Measurements from ENCODE around the gene DSCAM. TPM values are rescaled to one million over a fixed set of nuclear protein-coding genes. Genes with fewer than 3 reads are reported as not detected.

Gene DSCAM
- total RNA-seq, 1 experiment from 2014 or later = not detected

- DNase-seq (ENCODE audit: low read depth) = no peak
These were observed 236.6 kb downstream of the DSCAM start for GRCh38 chr21:40610345-40610744.

- no peak for DNase-seq (ENCODE audit: low read depth)
These were observed 240.6 kb downstream of the DSCAM start for GRCh38 chr21:40606341-40606740.

- no peak for DNase-seq (ENCODE audit: low read depth)
These were observed 241.9 kb downstream of the DSCAM start for GRCh38 chr21:40605094-40605493.

GRCh38 chr21:40603774-40604173, 243.2 kb downstream of the DSCAM start:
- no peak for DNase-seq (ENCODE audit: low read depth)

- no peak for DNase-seq (ENCODE audit: low read depth)
These were observed 244.9 kb downstream of the DSCAM start for GRCh38 chr21:40602080-40602479.

- DNase-seq (ENCODE audit: low read depth) = no peak
These were observed 251.2 kb downstream of the DSCAM start for GRCh38 chr21:40595806-40596205.

- DNase-seq (ENCODE audit: low read depth) = no peak
These were observed 259.1 kb downstream of the DSCAM start for GRCh38 chr21:40587736-40588346.

GRCh38 chr21:40586575-40586974, 260.4 kb downstream of the DSCAM start:
- DNase-seq (ENCODE audit: low read depth) = no peak

GRCh38 chr21:40577285-40578043, 269.5 kb downstream of the DSCAM start:
- no peak for DNase-seq (ENCODE audit: low read depth)

GRCh38 chr21:40575976-40576375, 271.0 kb downstream of the DSCAM start:
- no peak for DNase-seq (ENCODE audit: low read depth)

GRCh38 chr21:40569357-40569756, 277.6 kb downstream of the DSCAM start:
- no peak for DNase-seq (ENCODE audit: low read depth)

- DNase-seq (ENCODE audit: low read depth) = no peak
These were observed 278.2 kb downstream of the DSCAM start for GRCh38 chr21:40568807-40569206.

- DNase-seq (ENCODE audit: low read depth) = no peak
These were observed 279.5 kb downstream of the DSCAM start for GRCh38 chr21:40567501-40567900.

- DNase-seq (ENCODE audit: low read depth) = no peak
These were observed 280.5 kb downstream of the DSCAM start for GRCh38 chr21:40566486-40566885.

- DNase-seq (ENCODE audit: low read depth) = no peak
These were observed 282.6 kb downstream of the DSCAM start for GRCh38 chr21:40564318-40564717.

GRCh38 chr21:40563900-40564299, 283.1 kb downstream of the DSCAM start:
- no peak for DNase-seq (ENCODE audit: low read depth)

GRCh38 chr21:40562242-40563002, 284.5 kb downstream of the DSCAM start:
- DNase-seq (ENCODE audit: low read depth) = no peak

GRCh38 chr21:40556442-40556968, 290.5 kb downstream of the DSCAM start:
- DNase-seq (ENCODE audit: low read depth) = no peak

- no peak for DNase-seq (ENCODE audit: low read depth)
These were observed 291.9 kb downstream of the DSCAM start for GRCh38 chr21:40555021-40555528.

GRCh38 chr21:40553781-40554180, 293.2 kb downstream of the DSCAM start:
- DNase-seq (ENCODE audit: low read depth) = no peak

GRCh38 chr21:40547906-40548513, 298.9 kb downstream of the DSCAM start:
- DNase-seq (ENCODE audit: low read depth) = no peak

- DNase-seq (ENCODE audit: low read depth) = no peak
These were observed 300.3 kb downstream of the DSCAM start for GRCh38 chr21:40546647-40547046.
